GM18517 (cell line): ENCODE measurements around the gene INS.
"Not testable (repeated sequence)": the region's sequence is repeated elsewhere in the genome, so short reads cannot be mapped to it uniquely, and the experiment has no call there.

Experiments used
- ATAC-seq: cut with Tn5 transposase; IDR thresholded peaks from one replicate; pipeline ENCODE4 v1.9.1; 2021; ENCODE audit warnings: mild to moderate bottlenecking, moderate library complexity; ENCODE audit not compliant: unreplicated experiment

INS gene

DNA sequence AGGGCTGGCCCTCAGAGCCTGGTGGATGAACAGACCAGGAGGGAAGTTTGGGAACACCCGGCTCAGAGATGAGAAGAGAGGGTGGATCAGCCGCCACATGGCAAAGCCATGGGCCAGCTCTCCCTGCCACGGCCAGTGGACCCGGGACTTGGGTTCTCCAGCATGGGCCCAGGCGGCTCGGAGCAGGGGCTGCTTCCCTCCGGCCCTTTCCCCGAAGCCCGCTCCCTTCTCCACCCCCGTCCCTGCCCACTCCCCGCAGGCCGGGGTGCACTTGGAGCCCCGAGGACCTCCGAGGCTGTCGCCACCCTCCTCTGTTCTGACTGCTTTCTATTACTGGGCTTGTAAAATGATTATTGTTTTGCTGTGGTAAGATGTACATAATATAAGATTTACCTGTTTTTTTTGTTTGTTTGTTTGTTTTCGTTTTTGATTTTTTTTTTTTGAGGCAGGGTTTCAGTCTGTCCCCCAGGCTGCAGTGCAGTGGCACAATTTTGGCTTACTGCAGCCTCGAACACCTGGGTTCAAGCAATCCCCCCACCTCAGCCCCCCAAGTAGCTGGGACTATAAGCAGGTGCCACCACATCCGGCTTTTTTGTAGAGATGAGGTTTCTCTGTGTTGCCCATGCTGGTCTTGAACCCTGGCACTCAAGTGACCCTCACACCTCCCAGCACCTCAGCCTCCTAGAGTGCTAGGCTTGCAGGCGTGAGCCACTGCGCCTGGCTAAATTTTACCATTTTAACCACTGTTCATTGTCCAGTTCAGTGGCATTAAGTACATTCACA lies 21.9 kb upstream of the INS start:
- ATAC-seq, result no peak

DNA sequence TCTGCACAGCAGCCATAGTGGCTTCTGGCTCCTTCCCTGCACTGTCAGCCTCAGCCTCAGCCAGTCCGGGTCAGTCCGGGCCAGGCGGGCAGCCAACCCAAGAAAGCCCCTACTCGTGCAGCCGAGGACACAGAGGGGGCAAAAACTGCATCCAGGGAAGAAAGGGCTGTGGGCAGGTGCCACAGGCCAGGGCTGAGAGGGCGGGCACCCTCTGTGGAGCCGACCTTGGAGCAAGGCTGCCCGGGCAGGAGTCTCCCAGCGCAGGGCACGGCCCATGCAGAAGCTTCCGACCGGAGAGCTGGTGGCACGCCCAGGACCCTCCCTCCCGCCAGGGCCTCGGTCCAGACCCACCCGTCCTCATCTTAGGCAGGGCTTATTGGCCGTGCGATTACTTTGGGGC lies 21.1 kb upstream of the INS start:
- no peak for ATAC-seq

GRCh38 chr11:2180789-2181370 lies 19.9 kb upstream of the INS start:
- ATAC-seq, result no peak

GRCh38 chr11:2180347-2180746 lies 19.3 kb upstream of the INS start:
- no peak for ATAC-seq

DNA sequence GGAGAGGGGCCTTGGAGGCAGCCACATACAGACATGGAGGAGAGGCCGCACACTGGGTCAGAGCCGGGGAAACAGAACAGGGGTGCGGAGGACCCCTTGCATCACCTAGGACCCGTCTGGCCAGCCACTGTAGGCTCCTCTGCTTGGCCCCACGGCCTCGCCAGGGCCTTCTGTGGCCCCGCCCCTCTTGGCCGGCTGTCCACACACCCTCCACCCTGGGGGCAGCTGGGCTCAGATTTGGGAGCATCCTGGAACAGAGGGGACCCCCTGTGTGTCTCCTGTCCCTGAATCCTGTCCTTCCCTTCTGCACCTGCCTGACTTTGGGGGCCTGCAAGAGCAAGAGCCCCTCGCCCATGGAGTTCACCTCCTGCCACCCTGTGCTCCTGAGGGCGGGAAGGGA lies 18.5 kb upstream of the INS start:
- ATAC-seq, result no peak

- ATAC-seq, result no peak
Observed at GRCh38 chr11:2178906-2179494, 18.0 kb upstream of the INS start.

DNA sequence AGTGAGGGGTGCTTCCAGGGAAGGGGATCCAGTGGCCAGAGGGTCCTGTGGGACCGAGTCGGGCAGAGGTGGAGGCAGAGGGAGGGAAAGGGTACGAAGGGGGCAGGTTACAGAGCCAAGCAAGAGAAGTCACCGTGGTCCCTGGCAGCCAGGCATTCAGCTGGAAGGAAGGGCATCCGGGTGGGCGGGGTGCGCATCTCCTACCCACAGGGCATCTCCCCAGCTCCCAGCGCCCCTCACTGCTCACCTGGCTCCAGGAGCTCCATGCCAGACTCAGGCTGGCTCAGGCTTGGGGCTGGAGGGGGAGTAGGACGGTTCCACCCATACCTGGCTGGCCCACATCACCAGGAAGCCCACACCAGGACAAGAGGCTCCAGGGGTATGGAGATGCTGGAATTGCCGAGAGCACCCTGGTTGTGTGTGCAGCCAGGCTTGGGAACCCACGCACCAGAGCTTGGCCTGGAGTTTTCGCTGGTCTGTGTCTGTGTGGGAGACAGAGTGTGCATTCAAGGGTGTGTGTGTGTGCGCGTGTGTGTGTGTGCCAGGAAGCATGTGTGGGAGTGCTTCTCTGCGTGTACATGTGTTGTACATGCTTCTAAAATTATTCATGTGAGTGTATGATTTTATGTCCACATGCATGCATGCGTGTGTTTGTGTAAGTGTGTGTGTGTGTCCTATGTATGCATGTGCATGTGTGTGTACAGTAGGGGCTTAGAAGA lies 17.2 kb upstream of the INS start:
- not testable (repeated sequence) for ATAC-seq

GRCh38 chr11:2177076-2177475 lies 16.1 kb upstream of the INS start:
- no peak for ATAC-seq

GRCh38 chr11:2176389-2176900 lies 15.4 kb upstream of the INS start:
- no peak for ATAC-seq

DNA sequence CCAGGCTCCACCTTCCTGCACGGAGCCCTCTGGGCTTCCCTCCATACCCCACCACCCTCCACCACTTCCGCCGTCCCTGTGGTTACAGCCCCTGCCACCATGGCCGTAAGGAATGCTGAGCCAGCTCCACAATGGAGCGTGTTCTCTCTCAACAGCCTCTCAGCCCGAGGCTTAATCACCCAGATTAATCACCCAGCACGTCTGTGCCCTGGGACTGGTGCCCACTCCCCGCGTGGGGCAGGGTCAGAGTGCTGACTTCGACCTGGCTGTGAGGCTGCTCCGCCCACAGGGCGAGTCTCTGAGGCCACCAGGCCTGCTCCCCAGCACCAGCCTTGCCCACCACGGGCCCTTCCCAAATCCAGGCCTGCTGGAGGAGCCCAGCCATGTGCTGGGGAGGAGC lies 14.7 kb upstream of the INS start:
- ATAC-seq, result no peak

- ATAC-seq, result no peak
Observed at GRCh38 chr11:2174361-2174760, 13.4 kb upstream of the INS start.

- ATAC-seq, result no peak
Observed at GRCh38 chr11:2173761-2174160, 12.8 kb upstream of the INS start.

DNA sequence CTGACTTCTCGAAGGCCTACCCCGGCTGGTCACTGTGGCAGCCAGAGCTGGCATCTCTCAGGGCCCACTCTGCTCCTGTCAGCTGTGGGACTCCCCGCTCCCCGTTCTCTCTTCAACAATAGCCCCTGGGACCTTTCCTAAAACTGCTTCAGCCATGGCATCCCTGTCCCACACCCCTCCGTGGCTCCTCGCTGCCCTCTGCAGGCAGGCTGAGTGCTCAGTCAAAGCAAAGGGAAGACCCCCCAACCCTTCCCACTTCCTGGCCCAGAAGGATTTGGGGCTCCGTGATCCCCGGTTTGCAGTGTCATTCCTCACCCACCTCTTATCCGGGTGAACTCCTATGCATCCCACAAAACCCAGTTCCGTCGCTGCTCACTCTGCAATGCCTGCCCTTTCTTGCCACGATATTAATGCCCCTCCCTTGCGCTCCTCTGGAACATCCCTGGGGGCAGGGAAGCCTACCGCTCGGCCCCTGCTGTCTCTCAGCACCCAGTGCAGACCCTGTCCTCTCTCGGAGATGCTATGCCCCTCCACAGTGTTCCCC lies 12.2 kb upstream of the INS start:
- no peak for ATAC-seq

- no peak for ATAC-seq
Observed at GRCh38 chr11:2172676-2173075, 11.7 kb upstream of the INS start.

DNA sequence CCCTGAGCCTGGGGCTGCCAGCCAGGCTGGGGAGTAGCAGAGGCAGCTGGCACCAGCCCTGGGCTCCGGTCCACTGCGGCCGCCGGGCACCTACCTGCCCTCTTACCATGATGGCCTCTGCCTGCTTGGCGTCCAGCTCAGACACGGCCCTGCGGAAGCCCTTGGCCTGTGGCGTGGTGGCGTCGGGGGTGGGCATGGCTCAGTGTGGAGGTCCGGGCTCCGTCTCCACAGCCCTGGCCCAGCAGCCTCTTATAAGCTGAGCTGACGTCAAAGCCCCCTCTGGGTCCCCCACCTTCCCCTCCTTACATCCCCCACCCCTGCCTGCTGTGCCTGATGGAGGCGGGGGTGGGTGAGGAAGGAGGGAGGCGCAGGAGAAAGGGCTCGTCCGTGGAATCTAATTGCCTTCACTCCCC lies 10.6 kb upstream of the INS start, which contains the start of gene TH:
Gene TH (minus strand): TSS at position 225 of the 413 bp plus-strand sequence. CDS start 29 bp downstream, at position 196.
- no peak for ATAC-seq

- ATAC-seq, result no peak
Observed at GRCh38 chr11:2169626-2170570, 8.9 kb upstream of the INS start.

DNA sequence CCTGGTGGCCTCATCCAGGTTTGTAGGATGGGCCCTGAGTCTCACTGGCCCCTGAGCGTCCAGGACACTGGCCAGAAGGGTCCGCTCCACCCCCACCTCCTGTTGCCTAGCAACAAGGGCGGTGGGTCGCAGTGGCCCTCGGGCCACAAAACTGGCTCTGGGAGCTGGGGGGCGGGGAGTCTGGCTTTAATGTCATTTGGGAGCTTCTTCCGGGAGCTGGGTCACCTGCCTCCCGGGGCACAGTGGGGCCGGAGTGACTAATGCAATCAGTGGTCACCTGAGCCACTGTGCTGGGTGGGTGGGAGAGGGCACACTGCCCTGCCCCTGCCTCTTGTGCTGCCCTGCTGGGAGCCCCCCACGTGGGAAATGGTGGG lies 8.0 kb upstream of the INS start:
- no peak for ATAC-seq

DNA sequence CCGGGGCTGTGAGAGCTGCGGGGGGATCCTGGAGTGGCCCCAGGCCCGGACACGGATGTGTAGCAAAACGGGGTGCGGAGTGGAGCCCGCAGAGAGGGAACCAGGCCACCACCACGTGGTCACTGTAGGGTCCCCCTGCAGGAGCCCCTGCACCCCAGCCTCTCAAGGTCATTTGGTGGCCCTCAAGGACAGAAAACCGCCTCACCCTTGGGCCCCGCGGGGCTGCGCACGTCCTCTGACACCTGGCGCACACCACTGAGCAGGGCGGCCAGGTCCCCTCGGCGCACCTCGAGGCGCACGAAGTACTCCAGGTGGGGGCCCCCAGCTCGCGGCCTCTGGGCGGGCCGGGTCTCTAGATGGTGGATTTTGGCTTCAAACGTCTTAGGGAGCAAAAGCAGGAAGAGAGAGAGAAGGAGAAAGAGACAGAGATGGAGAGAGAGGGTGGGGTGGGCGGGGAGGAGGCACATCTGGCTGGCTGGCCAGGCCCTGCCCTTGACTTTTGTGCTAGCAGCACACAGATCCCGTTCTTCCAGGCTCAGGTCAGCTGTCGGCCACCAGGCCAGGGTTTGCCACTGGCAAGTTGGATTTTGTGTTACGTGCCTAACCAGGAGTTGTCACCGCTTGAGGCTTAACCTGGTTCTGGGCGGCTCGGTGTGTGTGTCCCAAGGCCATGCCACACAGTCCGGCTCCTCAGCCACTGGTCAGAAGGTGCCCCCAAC lies 7.4 kb upstream of the INS start:
- ATAC-seq, result no peak
